ENCODE measurements around the gene MST1R. TPM values are rescaled to one million over a fixed set of nuclear protein-coding genes. Genes with fewer than 3 reads are reported as not detected.

Gene MST1R
- total RNA-seq, 2 donors from 2014 or later, result 6.8 to 11.2 TPM

DNA sequence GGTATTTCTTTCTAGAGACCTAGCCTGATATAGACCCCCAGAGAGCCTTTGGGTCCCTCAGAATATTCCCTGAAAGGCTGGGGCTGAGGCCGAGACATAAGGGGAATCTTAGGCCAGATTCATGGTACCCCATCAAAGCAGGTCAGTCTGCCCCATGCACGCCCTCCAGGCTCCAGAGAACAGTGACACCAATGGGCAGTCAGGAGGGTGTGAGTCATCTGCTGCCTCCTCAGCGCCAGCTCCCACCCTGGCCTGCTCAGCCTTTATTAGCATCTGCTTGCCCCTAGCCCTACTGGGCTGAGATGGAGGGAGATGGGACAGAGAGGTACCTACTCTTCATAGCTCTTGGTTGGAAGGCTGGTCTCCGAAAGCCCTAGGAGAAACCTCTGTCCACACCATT lies 19.7 kb downstream of the MST1R start:
- no peaks in the 10 kb centered on the region for H3K27me3 ChIP-seq (ENCODE audit: control insufficient read depth, insufficient read depth, low read length, poor library complexity, severe bottlenecking)
- no peaks in the 10 kb centered on the region for H3K9me3 ChIP-seq (ENCODE audit: control insufficient read depth, low read length)
- H3K36me3 Mint-ChIP-seq (ENCODE audit: low read depth), result no peaks in the 10 kb centered on the region
- H3K9me3 Mint-ChIP-seq, result no peaks in the 10 kb centered on the region
- no peaks in the 10 kb centered on the region for H3K27me3 Mint-ChIP-seq (ENCODE audit: insufficient read depth)
- no peak overlapping the region for H3K27ac ChIP-seq (ENCODE audit: low read depth, low read length)
- H3K27ac Mint-ChIP-seq, result no peak overlapping the region
- WGBS, 2 experiments (ENCODE audit: insufficient coverage in 1 of 2, insufficient read length in 1 of 2), result 91 to 100% methylated on average over 3 to 4 of the region's 4 CpGs
- H3K4me3 ChIP-seq (ENCODE audit: low read length), result no peak overlapping the region
- DNase-seq, result no peak
- H3K4me1 ChIP-seq (ENCODE audit: control insufficient read depth, insufficient read depth, low read length), result peaks cover 10% of the 10 kb centered on the region
- TF ChIP-seq, protein P1, sequence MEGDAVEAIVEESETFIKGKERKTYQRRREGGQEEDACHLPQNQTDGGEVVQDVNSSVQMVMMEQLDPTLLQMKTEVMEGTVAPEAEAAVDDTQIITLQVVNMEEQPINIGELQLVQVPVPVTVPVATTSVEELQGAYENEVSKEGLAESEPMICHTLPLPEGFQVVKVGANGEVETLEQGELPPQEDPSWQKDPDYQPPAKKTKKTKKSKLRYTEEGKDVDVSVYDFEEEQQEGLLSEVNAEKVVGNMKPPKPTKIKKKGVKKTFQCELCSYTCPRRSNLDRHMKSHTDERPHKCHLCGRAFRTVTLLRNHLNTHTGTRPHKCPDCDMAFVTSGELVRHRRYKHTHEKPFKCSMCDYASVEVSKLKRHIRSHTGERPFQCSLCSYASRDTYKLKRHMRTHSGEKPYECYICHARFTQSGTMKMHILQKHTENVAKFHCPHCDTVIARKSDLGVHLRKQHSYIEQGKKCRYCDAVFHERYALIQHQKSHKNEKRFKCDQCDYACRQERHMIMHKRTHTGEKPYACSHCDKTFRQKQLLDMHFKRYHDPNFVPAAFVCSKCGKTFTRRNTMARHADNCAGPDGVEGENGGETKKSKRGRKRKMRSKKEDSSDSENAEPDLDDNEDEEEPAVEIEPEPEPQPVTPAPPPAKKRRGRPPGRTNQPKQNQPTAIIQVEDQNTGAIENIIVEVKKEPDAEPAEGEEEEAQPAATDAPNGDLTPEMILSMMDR (conservative IDR thresholded peaks at IDR 0.05), result no peak
- H3K36me3 ChIP-seq (ENCODE audit: control insufficient read depth, insufficient read depth, low read length), result no peaks in the 10 kb centered on the region
- H3K9ac ChIP-seq (ENCODE audit: extremely low read depth, low read length, poor library complexity, severe bottlenecking), result no peak overlapping the region
- peaks cover 8% of the 10 kb centered on the region for H3K4me1 Mint-ChIP-seq
- no peak overlapping the region for H3K4me3 Mint-ChIP-seq

GRCh38 chr3:49882166-49882565 lies 21.5 kb downstream of the MST1R start:
- Histone ChIP-seq H3K27me3 (ENCODE audit: control insufficient read depth, insufficient read depth, low read length, poor library complexity, severe bottlenecking) (no peaks in the 10 kb centered on the region), H3K9me3 (ENCODE audit: control insufficient read depth, low read length) (no peaks in the 10 kb centered on the region), H3K36me3 (ENCODE audit: control insufficient read depth, insufficient read depth, low read length) (no peaks in the 10 kb centered on the region), H3K9ac (ENCODE audit: extremely low read depth, low read length, poor library complexity, severe bottlenecking) (no peak overlapping the region), H3K4me1 (ENCODE audit: control insufficient read depth, insufficient read depth, low read length) (peaks cover 10% of the 10 kb centered on the region), H3K4me3 (ENCODE audit: low read length) (no peak overlapping the region), H3K27ac (ENCODE audit: low read depth, low read length) (no peak overlapping the region)
- Mint-ChIP-seq H3K27ac (no peak overlapping the region), H3K36me3 (ENCODE audit: low read depth) (no peaks in the 10 kb centered on the region), H3K4me1 (peaks cover 8% of the 10 kb centered on the region), H3K9me3 (no peaks in the 10 kb centered on the region), H3K27me3 (ENCODE audit: insufficient read depth) (no peaks in the 10 kb centered on the region), H3K4me3 (no peak overlapping the region)
- WGBS, 2 experiments (ENCODE audit: insufficient coverage in 1 of 2, insufficient read length in 1 of 2), result 79 to 80% methylated on average over 6 of the region's 6 CpGs
- TF ChIP-seq, protein P1 (conservative IDR thresholded peaks at IDR 0.05), result no peak
- DNase-seq, result no peak

DNA sequence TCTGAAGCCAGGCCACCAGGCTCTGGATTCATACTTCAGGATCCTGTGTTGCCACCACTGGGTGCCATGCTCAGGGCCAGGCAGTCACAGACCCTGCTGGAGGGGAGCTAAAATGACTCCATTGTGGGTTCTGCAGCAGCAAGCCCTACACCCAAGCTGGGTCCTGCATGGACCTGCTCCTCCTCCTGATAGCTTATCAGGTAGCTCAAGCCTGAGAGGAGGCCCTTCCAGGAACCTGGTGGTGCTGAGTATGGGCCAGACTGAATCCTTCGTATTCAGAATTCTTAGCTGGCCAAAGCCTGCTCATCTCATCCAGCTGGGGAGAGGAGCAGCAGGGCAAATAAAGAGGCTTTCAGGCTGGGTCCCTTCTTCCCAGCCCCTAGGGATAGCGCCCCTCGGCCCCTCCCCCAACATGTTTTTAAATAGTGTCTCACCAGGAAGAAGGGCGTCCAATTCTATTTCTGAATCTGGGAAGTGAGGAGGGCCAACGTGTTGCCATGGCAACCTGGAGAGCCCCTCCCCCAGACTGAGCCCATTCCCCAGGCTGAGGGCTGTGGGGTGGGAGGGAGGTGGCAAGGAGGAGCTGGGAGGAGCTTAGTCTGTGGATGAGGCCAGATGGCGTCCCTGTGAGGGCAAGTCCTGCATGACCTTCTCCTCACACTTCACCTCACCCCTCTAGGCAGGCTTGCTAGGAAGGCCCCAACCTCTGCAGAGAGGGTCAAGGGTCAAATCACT lies 22.9 kb downstream of the MST1R start:
- Mint-ChIP-seq H3K27ac (no peak overlapping the region), H3K4me3 (no peak overlapping the region), H3K27me3 (ENCODE audit: insufficient read depth) (no peaks in the 10 kb centered on the region), H3K36me3 (ENCODE audit: low read depth) (no peaks in the 10 kb centered on the region), H3K9me3 (no peaks in the 10 kb centered on the region), H3K4me1 (peaks cover 8% of the 10 kb centered on the region)
- peak; percentile 68 for DNase-seq
- no peaks in the 10 kb centered on the region for H3K9me3 ChIP-seq (ENCODE audit: control insufficient read depth, low read length)
- no peaks in the 10 kb centered on the region for H3K36me3 ChIP-seq (ENCODE audit: control insufficient read depth, insufficient read depth, low read length)
- H3K4me1 ChIP-seq (ENCODE audit: control insufficient read depth, insufficient read depth, low read length), result peaks cover 10% of the 10 kb centered on the region
- no peaks in the 10 kb centered on the region for H3K27me3 ChIP-seq (ENCODE audit: control insufficient read depth, insufficient read depth, low read length, poor library complexity, severe bottlenecking)
- H3K4me3 ChIP-seq (ENCODE audit: low read length), result no peak overlapping the region
- TF ChIP-seq, protein P1 (conservative IDR thresholded peaks at IDR 0.05), result peak; percentile 22
- peak overlapping the region; percentile 27 for H3K27ac ChIP-seq (ENCODE audit: low read depth, low read length)
- WGBS, 2 experiments (ENCODE audit: insufficient coverage in 1 of 2, insufficient read length in 1 of 2), result 28 to 48% methylated on average over 2 to 6 of the region's 6 CpGs
- no peak overlapping the region for H3K9ac ChIP-seq (ENCODE audit: extremely low read depth, low read length, poor library complexity, severe bottlenecking)

Data from endodermal cell (in vitro differentiated cells).